HG03060 (cell line): ENCODE results near the gene CHIT1.

Experiments
- ATAC-seq: cut with Tn5 transposase; IDR thresholded peaks from one replicate; pipeline ENCODE4 v1.9.1; 2021; ENCODE audit warnings: low read depth, moderate number of reproducible peaks; ENCODE audit not compliant: unreplicated experiment

CHIT1 gene

DNA sequence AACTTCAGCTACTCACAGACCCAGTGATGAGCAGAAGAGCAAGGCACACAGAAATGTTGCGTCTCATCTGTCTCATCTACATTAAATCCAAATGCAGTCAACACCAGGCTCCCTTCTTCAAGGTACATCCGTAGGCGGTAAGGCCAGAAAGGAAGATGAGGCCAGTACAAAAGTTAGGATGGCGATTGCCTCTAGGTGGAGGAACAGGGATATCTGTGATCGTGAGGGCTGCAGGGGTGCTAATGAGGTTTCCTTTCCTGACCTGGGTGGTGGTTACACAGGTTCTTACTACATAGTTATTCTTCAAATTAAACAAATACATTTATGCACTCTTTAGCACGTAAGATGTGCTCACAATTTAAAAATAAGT, 52.5 kb downstream of the CHIT1 start:
- ATAC-seq = no peak

DNA sequence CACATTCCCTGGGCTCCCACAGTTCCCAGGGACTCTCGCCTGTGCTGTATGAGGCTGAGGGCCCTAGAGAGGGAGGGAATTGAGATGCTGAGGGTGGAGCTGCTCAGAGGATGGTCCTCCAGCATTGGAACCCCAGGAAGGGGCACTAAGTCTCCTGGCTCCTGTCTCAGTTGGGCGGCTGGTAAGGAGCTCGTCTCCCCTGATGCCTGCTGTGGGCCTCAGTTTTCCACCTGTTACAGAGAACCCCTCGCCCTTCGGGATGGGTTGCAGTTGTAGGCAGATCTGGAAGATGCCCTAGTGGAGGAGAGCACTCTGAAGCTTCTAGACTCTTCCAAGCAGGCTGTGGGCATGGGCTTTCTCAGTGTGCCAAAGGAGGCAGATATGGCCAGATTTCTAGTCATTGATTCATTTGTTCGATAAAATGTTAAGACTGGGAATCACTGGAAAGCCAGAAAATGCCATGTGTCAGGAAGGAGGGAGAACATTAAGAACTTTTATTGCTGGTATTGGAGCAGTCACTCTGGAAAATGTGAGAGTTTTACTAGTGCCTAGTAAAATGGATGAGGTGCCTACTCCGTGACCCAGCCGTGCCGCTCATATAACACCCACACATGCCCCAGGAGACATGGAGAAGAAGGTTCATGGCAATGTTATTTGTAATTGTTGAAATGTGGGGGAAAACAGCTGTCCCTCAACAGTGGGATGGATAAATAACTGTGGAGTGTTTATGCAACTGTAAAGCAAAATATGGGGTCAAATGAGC, 53.0 kb downstream of the CHIT1 start:
- ATAC-seq = no peak

DNA sequence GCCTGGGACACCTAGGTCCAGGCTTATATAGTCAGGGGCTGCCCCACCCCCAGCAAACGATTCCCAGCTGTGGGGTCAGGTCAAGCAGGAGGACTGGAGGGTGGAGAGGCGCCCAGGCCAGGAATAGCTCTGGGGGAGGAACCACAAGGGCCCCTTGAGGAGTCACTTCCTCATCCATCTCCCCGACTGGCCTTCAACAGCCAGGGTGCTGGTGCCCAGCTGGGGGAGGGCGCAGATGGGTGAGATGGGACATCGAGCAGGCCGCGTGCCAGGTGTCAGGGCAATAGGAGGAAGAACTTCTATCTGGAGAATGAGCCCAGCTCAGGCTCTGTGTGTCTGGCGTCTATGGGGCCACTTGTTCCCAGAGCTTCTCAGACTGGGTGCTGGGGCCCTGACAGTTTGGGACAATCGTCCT, 53.6 kb downstream of the CHIT1 start:
- ATAC-seq = no peak

DNA sequence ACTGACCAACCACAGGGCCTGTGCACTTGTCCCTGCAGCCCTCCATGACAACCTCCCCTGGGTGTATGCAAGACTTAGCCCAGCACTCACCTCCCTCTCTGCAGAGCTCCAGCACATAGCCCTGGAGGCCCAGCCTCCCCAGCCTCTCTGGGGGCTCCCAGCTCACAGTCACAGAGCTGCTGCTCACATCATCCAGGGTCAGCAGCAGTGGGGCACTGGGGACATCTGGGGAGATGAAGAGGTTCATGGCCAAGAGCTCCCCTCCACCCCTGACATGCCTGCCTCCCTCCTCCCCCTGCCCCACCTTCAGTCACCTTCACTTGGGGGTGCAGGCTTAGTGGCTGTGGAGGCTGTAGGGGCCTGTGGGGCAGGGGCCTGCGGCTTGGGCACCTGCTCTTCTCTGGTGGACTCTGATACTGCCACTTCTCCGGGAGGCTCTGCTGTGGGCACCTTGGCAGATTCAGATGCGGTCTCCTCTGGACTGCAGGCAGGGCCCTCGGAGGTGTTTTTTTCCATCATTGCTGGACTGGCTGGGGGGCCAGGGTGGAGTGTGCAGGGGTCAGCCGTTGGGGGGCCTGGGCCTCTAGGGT, 54.1 kb downstream of the CHIT1 start, which contains the start of gene MYBPH:
MYBPH (minus strand) TSS at position 590 of the 590 bp plus-strand sequence; CDS start at position 519, 71 bp downstream.
- ATAC-seq = no peak

DNA sequence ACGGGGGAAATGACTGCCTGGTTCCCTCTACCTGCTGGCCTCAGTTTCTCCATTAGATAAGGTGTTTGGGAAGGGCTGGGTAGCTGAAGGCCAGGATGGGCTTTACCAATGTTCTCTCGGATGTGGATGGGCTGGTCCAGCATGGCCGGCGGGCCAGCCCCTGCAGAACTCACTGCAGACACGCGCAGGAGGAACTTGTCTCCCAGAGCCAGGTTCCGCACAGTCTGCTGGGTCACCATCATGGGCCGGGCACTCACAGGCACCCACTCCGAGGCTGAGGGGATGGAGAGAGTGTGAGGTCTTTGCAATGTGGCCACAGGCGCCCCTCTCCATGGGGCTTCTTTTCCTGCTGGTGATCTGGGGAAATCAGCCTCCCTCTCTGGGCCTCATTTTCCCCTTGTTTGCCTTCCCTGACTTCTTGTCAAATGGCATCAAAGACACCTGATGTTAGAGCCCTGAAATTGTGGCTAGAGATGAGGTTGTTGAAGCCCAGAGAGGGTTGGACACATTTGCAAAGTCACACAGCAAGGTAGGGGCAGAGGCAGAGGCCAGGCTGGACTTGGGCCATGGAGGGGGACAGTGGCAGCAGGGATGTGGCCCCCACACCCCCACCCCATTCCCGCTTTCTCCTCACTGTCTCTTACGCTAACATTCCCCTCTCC, 55.0 kb downstream of the CHIT1 start:
- ATAC-seq = no peak

DNA sequence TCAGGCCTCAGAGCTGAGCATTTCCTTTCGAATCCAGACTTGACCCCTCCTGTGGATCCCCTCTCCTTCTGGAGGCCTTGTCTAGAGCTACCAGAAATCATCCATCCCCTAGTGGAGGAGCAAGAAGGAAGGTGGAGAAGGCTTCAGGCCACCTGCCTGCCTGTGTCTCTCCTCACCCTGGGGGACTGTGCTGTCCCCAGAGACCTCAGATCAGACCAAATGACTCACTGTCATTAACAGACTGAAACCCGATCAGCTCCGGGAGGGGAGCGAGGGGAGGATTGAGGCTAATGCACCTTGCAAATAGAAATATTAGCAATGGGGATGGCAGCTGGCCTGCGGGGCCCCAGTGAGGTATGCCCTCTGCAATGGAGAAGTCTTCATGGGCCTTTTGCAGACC, 55.9 kb downstream of the CHIT1 start:
- peak; percentile 94 for ATAC-seq

DNA sequence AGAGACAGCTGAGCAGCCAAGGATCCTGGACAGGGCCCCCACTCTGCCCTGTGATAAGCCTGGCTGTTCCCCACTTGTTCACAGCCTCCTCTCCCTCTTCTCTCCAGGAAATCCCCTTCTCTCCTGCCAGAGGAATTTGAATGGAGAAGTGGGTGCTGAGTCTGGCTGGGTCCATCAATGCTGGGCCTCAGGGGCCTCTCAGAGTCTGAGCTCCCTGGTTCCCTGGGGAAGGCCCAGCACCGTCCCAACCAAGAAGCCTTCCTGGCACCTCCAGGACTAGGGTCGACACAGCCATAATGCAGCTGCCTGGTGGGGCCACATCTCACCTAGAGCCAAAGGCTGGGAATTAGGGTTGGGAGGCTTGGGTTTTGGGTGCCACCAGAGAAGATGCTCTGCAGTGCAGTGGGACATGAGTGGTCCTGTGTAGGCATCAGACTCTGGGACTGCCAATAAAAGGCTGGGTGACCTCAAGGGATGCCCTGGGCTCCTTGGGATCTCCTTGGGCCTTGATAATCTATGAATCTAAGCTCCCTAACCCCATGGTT, 56.4 kb downstream of the CHIT1 start:
- no peak for ATAC-seq

DNA sequence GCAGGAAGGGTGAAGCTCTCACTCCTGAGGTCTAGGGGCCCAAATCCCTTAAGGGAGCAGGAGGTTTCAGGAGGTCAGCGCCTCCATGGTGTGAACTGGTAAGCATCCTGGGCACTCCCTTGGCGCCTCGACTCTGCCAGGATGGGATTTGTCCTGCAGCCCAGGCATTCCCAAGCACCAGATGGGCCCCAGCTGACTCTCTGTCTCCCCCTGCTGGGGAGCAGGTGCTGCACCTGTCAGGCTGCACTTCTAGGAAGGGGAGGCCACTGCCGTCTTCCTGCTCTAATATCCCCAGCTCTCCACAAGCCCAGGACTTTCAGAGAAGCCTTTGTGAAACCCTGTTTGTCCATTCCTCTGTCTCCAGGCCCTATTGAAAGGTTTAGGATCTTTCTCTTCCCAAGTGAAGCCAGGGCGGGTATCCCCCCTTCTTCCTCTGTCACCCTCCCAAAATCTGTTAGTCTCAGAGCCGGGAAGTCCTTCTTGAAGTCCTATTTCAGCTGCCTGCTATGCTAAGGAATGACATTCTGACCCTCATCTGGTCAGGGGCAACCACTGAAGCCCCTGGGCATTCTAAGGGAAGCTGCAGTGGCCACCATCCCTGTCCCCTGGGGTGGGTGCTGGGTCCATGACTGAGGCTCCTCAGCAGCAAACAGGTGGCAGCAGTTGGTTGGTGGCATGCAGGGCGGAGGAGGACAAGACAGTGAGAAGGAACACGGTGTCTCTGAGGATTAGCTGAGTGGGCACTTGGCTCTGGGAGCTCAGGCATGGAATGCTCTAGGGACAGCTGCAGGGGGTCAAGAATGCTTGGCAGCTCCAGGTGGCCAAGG, 57.1 kb downstream of the CHIT1 start:
- no peak for ATAC-seq

DNA sequence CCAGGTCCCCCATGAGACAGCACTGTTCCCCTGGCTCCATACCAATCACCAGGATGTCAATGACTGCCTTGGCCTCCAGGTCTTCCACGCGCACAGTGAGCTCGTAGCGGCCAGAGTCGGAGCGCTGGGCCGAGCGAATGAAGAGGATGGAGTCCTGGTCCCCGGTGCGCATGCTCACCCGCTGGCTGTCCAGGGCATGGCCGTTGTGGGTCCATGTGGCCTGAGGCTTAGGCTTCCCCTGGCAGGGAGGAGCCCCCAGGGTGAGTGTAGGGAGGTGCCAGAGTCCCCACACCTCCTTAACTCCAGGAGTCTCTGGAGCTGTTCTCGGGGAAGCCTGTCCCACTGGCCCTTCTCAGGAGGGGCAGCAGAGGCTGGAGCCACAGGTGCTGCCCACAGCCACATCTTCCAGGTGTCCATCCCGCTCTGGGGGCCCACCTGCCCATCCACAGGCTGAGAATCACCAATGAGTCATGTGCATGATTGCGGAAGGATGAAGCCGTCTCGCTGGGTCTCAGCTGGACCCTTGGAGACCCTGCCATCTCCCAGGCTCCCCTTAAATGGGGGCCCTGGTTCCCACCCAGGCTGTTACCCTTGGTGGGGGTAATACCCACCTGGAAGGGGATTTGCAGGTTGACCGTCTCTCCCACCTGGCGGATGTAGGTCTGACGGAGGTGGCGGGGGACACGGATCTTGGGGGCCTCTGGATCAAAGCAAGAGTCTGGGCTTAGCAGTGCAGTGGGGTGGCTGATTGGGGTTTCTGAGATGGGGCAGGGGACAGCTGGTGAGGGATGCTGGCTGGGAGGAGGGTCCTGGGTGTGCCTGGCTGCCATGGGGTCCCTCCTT, 57.9 kb downstream of the CHIT1 start:
- ATAC-seq = no peak

DNA sequence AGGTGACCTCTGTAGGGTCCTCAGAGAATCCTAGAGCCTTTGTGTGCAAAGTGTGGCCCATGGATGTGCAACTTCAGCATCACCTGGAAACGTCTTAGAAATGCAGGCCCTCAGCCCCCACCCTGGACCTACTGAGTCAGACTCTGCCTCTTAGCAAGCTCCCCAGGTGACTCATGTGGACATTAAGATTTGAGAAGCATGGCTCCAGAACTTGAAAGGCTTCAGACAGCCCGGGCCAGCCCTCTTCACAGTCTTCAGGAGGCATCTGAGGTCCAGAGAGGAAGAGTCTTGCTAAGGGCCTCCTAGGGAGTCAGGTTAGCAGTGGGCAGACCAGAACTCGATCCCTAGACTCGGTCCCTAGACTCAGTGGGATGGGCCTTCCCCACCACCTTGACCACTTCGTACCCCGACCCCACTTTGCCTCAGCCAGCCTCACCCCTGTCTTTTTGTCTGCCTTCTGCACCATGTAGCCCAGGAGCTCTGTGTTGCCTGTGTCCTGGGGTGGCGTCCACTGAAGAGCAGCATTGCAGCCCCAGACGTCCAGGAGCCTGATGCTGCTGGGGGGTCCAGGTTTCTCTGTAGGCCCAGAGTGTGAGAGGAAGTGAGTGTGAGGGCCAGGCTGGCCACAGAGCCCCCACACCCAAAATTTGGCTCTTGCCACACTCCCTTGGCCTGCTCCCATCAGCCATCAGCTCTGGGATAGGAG, 58.7 kb downstream of the CHIT1 start:
- ATAC-seq = no peak

DNA sequence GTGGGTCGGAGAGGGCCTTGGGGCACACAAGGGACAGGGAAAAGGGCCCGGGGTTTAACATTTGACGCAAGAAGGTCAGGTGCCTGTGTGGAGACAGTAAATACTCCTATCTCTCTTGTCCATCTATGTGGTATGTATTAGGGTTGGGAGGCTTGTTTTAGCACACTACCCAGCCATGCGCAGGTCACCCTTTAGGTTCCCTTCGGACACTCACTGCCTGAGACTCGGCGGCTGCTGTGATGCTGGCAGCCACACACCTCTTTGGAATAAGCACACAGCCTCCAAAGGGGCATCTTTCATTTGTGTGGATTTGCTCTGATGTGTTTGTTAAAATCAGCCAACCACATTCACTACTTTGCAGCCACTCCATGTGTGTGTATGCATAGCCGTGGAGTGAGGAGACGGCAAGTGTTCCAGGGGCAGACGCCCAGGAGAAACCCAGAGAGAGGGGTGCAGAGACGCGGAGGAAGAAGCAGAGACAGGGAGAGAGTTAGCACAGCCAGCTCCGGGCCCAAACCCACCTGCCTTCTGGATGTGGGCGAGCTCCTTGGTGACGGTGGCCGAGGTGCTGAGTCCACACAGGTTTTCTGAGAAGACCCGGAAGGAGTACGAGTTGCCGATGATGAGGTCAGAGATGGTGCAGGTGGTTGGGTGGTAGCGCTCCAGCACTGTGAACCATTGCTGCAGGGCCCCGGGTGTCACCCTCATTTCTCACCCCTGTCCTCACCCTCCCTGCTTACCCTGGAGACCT, 59.5 kb downstream of the CHIT1 start:
- no peak for ATAC-seq

DNA sequence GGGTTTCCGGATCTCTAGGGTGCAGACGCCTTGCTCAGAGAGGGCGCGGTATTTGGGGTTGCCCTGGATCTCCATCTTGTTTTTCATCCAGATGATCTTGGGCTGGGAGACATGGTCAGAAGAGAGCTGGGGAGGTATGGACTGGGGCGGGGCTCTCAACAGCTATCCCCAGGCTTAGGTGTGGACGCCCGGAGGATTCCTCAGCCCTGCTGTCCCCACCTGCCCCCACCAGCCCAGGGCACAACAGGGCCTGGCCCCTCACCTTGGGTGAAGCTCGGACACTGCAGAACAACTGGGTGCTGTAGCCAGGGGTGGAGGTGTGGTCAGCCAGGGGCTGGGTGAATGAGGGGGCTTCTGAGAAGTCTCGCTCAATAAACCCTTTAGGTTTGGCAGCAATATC, 60.5 kb downstream of the CHIT1 start:
- no peak for ATAC-seq

DNA sequence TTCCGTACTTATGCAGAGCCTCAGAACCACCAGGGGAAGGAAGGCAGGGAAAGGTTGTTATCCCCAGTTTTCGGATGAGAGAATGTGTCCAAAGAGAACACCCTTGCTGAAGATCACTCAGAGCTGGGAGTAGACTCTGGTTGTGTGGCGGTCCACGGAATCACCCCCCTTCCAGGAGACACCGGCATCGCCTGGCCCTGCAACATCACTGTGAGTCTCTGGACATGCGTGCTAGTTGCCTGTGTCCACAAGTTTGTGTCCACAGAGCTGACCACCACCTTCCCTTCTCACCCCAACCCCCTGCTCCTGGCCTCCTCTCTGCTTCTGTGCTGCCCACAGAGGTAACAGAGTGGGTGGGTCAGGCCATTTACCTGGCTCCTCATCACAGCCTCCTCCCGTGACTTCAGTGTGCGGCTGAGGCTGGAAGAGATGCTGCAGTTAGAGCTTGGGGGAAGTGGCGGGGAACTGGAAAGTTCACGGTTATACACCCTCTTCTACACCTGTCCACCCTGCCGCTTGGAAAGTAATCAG, 61.2 kb downstream of the CHIT1 start:
- ATAC-seq = no peak

DNA sequence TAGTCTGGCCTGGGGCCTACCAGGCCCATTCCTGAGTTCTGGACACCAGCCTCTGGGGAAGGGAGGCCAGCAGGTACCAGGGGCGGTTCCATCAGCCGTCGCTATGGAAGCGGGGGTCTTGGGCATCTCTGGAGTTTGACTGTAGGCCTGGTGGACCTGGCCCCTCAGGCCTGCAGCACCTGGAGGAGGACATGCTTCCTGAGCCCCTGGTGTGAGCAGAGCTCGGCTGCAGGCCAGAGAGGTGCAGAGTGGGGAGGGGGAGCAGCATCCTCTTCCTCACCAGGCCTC, 61.6 kb downstream of the CHIT1 start:
- ATAC-seq = no peak

DNA sequence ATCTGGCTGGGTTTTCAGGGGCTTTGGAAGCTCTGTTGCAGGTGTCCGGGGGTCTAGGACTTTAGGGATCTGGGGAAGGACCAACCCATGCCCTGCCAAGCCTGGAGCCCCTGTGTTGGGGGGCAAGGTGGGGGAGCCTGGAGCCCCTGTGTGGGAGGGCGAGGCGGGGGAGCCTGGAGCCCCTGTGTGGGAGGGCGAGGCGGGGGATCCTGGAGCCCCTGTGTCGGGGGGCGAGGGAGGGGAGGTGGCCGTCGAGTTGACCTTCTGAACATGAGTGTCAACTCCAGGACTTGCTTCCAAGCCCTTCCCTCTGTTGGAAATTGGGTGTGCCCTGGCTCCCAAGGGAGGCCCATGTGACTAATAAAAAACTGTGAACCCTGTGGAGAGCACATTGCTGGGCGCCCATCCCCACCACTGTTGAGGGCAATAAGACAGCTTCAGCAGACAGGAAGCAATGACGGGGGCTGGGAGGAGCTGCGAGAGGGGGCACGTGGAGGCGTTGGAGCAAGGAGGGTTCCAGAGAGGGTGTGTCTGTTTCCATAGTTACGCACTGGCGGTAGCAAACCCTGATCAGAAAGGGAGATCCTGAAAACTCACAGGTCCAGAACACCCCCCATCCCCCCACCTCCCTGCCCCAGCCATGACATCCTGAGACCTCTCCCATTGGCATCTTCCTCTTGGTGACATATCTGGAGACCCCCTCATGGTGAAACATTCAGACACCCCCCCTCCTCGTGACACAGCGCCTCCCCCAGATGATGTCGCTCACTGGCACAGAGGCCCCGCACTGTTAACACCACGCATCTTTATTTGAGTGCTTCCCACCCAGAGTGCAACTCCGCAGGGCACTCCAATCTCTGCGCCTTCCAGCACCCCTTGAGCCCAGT, 62.2 kb downstream of the CHIT1 start:
- ATAC-seq = no peak

DNA sequence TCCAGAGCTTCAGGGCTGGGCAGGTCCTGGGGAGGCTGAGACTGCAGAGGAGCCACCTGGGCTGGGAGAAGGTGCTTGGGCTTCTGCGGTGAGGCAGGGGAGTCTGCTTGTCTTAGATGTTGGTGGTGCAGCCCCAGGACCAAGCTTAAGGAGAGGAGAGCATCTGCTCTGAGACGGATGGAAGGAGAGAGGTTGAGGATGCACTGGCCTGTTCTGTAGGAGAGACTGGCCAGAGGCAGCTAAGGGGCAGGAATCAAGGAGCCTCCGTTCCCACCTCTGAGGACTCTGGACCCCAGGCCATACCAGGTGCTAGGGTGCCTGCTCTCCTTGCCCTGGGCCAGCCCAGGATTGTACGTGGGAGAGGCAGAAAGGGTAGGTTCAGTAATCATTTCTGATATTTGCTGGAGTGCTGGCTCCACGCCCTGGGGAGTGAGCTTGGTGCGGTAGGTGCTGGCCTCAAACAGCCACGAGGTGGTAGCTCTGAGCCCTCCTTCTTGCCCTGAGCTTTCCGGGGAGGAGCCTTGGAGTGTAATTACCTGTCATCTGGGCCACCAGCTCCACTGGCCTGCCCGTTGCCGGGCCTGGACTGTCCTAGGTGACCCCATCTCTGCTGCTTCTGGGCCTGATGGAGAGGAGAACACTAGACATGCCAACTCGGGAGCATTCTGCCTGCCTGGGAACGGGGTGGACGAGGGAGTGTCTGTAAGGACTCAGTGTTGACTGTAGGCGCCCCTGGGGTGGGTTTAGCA, 63.1 kb downstream of the CHIT1 start:
- no peak for ATAC-seq
